ENCODE results near the gene DGLUCY.
"Not testable (repeated sequence)": the region's sequence is repeated elsewhere in the genome, so short reads cannot be mapped to it uniquely, and the experiment has no call there.

The DGLUCY gene

GRCh38 chr14:91204657-91205056 is 90.8 kb downstream of the DGLUCY start:
- DNase-seq (ENCODE audit: low read depth in 4 of 4, low spot score in 1 of 4): no peak

- no peak for DNase-seq (ENCODE audit: low read depth in 4 of 4, low spot score in 1 of 4)
Observed at GRCh38 chr14:91205459-91205858, 91.6 kb downstream of the DGLUCY start.

- DNase-seq (ENCODE audit: low read depth in 4 of 4, low spot score in 1 of 4): no peak
Observed at GRCh38 chr14:91207008-91207407, 93.1 kb downstream of the DGLUCY start.

- no peak for DNase-seq (ENCODE audit: low read depth in 4 of 4, low spot score in 1 of 4)
Observed at GRCh38 chr14:91211017-91211416, 97.1 kb downstream of the DGLUCY start.

GRCh38 chr14:91214306-91214705 is 100.4 kb downstream of the DGLUCY start:
- no peak for DNase-seq (ENCODE audit: low read depth in 4 of 4, low spot score in 1 of 4)

- no peak for DNase-seq (ENCODE audit: low read depth in 4 of 4, low spot score in 1 of 4)
Observed at GRCh38 chr14:91215381-91215780, 101.5 kb downstream of the DGLUCY start.

- DNase-seq (ENCODE audit: low read depth in 4 of 4, low spot score in 1 of 4): no peak
Observed at GRCh38 chr14:91216731-91217226, 102.9 kb downstream of the DGLUCY start.

- no peak for DNase-seq (ENCODE audit: low read depth in 4 of 4, low spot score in 1 of 4)
Observed at GRCh38 chr14:91218014-91218413, 104.1 kb downstream of the DGLUCY start.

GRCh38 chr14:91219517-91220389 is 105.9 kb downstream of the DGLUCY start:
- DNase-seq (ENCODE audit: low read depth in 4 of 4, low spot score in 1 of 4): no peak

- no peak for DNase-seq (ENCODE audit: low read depth in 4 of 4, low spot score in 1 of 4)
Observed at GRCh38 chr14:91220581-91221000, 106.7 kb downstream of the DGLUCY start.

GRCh38 chr14:91221270-91221669 is 107.4 kb downstream of the DGLUCY start:
- no peak for DNase-seq (ENCODE audit: low read depth in 4 of 4, low spot score in 1 of 4)

GRCh38 chr14:91223028-91223783 is 109.3 kb downstream of the DGLUCY start:
- no peak for DNase-seq (ENCODE audit: low read depth in 4 of 4, low spot score in 1 of 4)

GRCh38 chr14:91225025-91225424 is 111.2 kb downstream of the DGLUCY start:
- no peak for DNase-seq (ENCODE audit: low read depth in 4 of 4, low spot score in 1 of 4)

GRCh38 chr14:91226360-91226759 is 112.5 kb downstream of the DGLUCY start:
- not testable (repeated sequence) for DNase-seq (ENCODE audit: low read depth in 4 of 4, low spot score in 1 of 4)

- no peak for DNase-seq (ENCODE audit: low read depth in 4 of 4, low spot score in 1 of 4)
Observed at GRCh38 chr14:91227183-91227628, 113.3 kb downstream of the DGLUCY start.

- DNase-seq (ENCODE audit: low read depth in 4 of 4, low spot score in 1 of 4): peak in 3 of 4 experiments; percentile 60 to 87 (median 82)
Observed at GRCh38 chr14:91228112-91229004, 114.5 kb downstream of the DGLUCY start.

GRCh38 chr14:91229005-91229382 is 115.1 kb downstream of the DGLUCY start:
- DNase-seq (ENCODE audit: low read depth in 4 of 4, low spot score in 1 of 4): no peak

GRCh38 chr14:91229743-91230200 is 115.9 kb downstream of the DGLUCY start:
- no peak for DNase-seq (ENCODE audit: low read depth in 4 of 4, low spot score in 1 of 4)

- no peak for DNase-seq (ENCODE audit: low read depth in 4 of 4, low spot score in 1 of 4)
Observed at GRCh38 chr14:91230397-91231035, 116.6 kb downstream of the DGLUCY start.

GRCh38 chr14:91231446-91231845 is 117.6 kb downstream of the DGLUCY start:
- DNase-seq (ENCODE audit: low read depth in 4 of 4, low spot score in 1 of 4): no peak

Data from stimulated activated CD4-positive, alpha-beta T cell treated with anti-CD3 and anti-CD28 coated beads, Interleukin-1b, Interleukin-23, amount 100 ng/mL, for 24 hours (primary cell).